GM21825 (cell line): ENCODE data around the gene GJC3.
"Not testable (repeated sequence)": the region's sequence is repeated elsewhere in the genome, so short reads cannot be mapped to it uniquely, and the experiment has no call there.

Experiments
- ATAC-seq: cut with Tn5 transposase; IDR thresholded peaks from one replicate; pipeline ENCODE4 v1.9.1; 2021; ENCODE audit warnings: mild to moderate bottlenecking, moderate library complexity; ENCODE audit not compliant: unreplicated experiment

Gene GJC3, protein sequence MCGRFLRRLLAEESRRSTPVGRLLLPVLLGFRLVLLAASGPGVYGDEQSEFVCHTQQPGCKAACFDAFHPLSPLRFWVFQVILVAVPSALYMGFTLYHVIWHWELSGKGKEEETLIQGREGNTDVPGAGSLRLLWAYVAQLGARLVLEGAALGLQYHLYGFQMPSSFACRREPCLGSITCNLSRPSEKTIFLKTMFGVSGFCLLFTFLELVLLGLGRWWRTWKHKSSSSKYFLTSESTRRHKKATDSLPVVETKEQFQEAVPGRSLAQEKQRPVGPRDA

DNA sequence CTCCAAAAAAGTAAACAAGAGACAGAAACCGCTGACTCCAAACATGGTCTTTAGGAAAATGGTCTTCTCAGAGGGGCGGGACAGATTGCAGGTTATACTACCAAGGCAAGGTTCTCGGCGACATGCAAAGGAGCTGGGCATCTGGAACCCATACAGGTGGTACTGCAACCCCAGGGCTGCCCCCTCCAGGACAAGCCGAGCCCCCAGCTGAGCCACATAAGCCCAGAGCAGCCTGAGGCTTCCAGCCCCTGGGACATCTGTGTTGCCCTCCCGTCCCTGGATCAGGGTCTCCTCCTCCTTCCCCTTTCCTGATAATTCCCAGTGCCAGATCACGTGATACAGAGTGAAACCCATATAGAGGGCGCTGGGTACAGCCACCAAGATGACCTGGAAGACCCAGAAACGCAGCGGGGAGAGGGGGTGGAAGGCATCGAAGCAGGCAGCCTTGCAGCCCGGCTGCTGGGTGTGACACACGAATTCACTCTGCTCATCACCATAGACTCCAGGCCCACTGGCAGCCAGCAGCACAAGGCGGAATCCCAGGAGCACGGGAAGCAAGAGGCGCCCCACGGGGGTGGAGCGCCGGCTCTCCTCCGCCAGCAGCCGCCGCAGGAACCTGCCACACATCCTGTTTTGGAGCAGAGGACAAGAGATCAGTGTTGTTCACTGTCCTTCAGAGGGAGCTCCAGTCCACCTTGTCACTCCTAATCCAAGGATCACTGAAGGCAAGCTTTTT lies at the start of gene GJC3:
TSS of gene GJC3 (minus strand) at position 627 of the 736 bp plus-strand sequence. CDS start at position 627, 0 bp downstream.
- ATAC-seq = no peak

DNA sequence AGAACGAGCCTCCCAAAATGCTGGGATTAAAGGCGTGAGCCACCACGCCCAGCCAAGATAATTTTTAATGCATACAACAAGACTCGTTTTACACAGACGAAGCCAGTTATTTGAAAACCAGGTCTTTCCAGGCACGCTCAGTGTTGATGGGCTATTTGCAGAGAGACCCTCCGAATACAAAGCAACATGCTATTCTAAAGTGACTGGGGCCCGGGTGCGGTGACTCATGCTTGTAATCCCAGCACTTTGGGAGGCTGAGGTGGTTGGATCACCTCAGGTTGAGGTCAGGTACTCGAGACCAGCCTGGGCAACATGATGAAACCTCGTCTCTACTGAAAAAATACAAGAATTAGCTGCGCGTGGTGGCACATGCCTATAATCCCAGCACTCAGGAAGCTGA lies 47.2 kb upstream of the GJC3 start:
- no peak for ATAC-seq

DNA sequence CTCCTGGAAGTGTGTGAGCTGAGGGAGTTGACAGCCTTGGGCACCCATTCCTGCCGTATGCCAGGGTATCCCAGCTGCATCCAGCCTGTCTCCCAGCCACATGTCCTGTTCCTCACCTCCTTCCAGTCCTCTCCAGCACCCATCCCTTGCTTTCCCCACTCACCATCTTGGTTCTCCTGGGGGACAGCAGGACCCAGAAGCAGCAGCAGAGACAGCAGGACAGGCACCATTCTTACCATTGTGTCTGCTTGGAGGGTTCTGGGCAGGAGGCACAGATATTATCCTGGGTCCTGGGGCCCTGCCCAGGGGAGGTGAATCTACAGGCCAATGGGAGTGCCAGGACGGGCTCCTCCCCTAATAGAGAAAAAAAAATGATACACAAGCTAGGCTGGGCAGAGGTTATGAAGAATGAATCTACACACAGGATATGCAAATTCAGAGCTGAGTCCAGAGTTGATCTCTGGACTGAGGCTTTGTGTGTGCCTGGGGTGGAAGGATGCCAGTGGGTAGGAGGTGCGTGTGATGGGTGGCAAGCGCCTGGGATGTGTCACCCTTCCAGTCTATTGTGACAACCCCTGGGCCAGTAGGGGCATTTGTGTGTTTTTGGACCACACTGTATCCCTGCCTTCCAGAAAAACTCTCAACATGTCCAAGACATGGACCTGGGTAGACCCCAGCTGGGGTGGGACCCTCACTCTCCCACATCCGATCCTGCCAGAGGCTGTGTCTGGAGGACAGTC lies 46.5 kb upstream of the GJC3 start, which contains the start of gene AZGP1:
TSS of gene AZGP1 (minus strand) at position 250 of the 740 bp plus-strand sequence. CDS start at position 239, 11 bp downstream.
- no peak for ATAC-seq

DNA sequence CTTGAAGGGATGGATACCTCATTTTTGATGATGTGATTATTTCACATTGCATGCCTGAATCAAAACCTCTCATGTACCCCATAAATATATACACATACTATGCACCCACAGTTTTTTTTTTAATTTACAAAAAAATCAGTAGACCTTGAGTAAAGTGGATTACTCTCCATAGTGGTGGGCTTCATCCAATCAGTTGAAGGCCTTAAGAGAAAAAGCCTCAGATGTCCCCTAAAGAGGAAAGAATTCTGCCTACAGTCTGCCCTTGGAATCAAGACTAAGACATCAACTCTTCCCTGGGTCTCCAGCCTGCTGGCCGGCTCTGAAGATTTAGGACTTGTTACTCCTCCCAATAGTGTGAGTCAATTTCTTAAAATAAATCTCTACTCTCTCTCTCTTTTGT lies 45.3 kb upstream of the GJC3 start:
- no peak for ATAC-seq

DNA sequence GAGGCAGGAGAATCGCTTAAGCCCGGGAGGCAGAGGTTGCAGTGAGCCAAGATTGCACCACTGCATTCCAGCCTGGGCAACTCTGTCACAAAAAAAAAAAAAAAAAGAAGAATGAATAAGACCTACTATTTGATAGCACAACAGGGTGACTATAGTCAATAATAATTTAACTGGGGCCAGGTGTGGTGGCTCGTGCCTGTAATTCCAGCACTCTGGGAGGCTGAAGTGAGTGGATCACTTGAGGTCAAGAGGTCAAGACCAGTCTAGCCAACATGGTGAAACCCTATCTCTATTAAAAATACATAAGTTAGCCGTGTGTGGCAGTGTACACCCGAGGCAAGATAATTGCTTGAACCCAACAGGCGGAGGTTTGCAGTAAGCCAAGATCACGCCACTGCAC lies 44.4 kb upstream of the GJC3 start:
- ATAC-seq = not testable (repeated sequence)

DNA sequence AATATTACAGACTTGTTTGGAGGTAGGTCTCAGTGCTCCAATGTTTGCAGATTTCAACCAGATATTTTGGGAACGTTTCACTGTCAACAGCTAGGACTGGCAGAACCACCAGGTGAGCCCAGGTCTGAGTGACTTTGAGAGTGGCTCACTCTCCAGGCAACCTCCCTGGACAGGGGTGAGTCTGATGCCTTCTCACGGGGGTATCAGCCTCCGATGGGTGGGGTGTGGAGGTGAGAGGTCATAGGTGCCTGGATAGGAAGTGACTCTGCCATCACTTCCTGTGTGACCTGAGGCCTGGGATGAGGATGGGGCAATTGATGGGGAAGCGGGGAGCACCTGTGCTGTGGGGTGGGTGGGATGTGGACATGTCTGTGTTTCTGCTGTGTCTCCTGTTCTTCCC lies 41.8 kb upstream of the GJC3 start:
- ATAC-seq = no peak

DNA sequence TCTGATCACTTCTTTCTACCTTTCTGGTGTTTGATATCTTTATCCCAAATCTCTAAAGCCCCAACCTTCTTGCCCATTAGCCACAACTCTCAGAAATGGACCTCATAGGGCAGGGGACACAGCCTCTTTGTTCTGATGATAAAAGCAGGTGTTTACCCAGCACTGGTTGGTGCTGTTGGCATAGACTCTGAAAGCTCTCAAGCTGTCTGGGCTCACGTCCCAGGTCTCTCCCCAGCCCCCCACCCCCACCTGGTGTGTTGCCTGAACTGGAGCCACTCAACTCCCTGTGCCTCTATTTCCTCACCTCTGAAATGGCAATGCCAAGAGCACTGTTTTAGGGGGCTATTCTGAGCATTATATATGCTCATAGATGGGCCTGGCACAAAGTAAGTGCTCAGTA lies 40.4 kb upstream of the GJC3 start:
- not testable (repeated sequence) for ATAC-seq

DNA sequence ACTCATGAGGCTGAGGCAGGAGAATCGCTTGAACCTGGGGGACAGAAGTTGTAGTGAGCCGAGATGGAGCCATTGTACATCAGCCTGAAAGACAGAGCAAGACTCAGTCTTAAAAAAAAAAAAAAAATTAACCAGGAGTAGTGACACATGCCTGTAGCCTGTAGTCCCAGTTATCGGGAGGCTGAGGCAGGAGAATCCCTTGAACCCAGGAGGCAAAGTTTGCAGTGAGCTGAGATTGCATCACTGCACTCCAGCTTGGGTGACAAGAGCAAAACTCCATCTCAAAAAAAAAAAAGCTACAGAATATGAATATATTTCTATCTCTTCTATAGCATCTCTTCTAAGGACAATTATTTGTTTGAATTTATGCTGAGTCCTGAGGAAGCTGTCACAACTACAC lies 39.9 kb upstream of the GJC3 start:
- no peak for ATAC-seq

DNA sequence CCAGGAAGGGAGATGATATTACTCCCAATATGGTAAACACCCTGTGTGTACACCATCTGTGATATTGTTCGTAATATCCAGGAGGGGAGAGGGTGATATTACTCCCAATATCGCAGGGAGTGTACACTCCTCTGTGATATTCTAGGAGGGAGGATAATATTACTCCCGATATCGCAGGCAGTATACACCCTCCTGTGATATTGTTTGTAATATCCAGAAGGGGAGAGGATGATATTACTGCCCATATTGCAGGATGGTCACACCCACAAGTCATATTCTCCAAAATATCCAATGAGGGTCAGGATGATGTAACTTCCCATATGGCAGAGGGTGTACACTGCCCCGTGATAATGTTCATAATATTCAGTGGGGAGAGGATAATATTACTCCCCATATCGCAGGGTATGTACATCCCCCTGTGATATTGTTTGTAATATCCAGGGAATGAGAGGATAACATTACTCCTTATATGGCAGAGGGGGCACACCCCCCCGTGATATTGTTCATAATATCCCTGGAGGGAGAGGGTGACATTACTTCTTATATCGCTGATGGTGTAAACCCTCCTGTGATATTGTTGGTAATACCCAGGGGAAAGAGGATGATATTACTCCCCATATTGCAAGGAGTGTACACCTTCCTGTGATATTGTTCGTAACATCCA lies 29.3 kb upstream of the GJC3 start:
- no peak for ATAC-seq

DNA sequence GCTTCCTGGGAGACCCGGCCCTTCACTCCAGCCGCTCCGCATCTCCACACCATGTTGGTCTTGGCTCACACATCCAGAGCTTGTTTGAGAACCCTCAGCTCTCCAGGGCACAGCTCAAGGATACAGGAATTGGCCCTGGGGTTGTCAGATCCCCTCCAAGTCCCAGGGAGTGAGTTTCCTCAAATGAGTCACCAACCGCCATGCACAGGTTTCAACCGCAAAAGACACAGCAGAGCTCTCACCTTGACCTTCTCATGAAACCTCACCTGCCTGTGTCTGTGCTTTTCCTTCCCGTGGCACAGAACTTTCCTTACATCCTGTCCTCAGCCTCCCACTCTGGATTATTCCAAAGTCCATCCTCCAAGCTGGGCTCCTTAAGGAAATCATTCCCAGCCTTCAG lies 25.8 kb upstream of the GJC3 start:
- ATAC-seq = no peak

DNA sequence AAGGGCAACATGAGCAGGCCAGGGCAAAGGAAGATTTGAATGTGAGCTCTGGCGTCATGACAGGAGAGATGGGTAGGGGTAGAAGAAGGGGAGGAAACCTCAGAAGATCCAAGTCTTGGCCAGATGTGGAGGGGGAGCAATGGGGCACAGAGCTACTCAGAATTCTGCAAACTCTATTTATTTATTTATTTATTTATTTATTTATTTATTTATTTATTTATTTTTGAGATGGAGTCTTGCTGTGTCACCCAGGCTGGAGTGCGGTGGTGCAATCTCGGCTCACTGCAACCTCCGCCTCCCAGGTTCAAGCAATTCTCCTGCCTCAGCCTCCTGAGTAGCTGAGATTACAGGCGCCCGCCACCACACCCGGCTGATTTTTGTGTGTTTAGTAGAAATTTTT lies 25.2 kb upstream of the GJC3 start:
- ATAC-seq = not testable (repeated sequence)

DNA sequence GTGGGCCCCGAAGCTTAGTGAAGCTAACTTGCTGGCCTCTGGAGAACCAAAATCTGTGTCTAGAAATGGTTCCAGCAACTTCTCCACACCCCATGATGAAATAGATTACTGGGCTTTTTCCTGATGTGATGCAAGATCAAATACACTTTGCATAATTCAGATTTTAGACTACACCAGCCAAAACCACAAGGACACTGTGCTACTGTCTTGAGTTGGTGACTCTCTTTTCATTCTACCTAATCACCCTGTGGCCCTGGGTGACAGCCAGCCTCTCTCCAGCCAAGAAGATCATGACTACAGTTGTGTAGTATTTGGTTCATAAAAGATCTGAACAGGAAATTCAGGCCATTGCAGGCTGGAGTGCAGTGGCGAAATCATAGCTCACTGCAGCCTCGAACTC lies 24.2 kb upstream of the GJC3 start:
- ATAC-seq = no peak

DNA sequence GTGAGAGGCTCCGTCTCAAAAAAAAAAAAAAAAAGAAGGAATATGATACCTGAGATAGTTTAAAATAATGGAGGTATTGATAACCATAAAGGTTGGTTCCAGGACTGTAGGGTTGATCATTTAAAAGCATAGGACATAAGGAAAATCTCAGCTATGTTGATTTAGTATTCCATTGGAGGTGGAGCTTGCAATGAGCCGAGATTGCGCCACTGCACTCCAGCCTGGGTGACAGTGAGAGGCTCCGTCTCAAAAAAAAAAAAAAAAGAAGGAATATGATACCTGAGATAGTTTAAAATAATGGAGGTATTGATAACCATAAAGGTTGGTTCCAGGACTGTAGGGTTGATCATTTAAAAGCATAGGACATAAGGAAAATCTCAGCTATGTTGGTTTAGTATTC lies 23.2 kb upstream of the GJC3 start:
- ATAC-seq = not testable (repeated sequence)

DNA sequence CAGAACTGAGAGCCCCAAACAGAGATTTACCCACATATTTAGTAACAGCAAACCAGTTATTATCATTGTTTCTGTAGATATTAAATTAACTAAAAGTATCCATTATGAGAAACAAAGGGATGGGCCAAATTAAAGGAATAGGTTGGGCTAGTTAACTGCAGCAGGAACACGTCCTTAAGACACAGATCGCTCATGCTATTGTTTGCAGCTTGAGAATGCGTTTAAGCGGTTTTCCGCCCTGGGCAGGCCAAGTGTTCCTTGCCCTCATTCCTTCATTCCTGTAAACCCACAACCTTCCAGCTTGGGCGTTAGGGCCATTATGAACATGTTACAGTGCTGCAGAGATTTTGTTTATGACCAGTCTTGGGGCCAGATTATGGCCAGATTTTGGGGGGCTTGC lies 21.4 kb upstream of the GJC3 start:
- not testable (repeated sequence) for ATAC-seq

DNA sequence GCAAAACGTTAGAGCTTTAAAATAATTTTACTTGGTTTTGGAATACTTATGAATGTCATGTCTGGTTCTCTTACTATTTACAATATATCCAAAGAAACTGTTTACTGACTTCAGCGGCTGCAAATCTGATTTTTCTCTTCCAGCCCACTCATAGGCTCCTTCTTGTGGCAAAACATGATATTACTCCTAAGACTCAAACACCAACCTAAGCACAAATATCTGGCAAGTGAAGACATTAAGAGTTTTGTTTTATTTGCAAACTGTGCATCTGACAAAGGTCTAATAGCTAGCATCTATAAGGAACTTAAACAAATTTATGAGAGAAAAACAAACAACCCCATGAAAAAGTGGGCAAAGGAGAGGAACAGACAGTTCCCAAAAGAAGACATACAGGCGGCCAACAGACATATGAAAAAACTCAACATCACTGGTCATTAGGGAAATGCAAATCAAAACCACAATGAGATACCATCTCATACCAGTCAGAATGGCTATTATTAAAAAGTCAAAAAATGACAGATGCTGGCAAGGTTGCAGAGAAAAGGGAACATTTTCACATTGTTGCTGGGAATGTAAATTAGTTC lies 20.3 kb upstream of the GJC3 start:
- no peak for ATAC-seq

DNA sequence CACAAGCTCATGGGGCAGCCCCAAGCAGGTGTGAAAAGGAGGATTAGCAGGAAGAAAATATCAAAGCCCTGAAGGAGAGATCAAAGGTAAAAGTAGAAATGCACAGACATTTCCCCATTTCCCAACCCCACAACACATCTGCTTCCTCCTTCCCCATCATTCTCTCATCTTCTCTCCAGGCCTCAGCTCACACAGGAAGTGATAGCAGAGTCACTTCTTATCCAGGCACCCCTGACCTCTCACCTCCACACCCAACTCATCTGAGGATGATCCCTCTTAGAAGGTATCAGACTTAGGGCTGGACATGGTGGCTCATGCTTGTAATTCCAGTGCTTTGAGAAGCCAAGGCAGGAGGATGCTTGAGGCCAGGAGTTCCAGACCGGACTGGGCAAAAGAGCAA lies 18.2 kb upstream of the GJC3 start:
- no peak for ATAC-seq

DNA sequence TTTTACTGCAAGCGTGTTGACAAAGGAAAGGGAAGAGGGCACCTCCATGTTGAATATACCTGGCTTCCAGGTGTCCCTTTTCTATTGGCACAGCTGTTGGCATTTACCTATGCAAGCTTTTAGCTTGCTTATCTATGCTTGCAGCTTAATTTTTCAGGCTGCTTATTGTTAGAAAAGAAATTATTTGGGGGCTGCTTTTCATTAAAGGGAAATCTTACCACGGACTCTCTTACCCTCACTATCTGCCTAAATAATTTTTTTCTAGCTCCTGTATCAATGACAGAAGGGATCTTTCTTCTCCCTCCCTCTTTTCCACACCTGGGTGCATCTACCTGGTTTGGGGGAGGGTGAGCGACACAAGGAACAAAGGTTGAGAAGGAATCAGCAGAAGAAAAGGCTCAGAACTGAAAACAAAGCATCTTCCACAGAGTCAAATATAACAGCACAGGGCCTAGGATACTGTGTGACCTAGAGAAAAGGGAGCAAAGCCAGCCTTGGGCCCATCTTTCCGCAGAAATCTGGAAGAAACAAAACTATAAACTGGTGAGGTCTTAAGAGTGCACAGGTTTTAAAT lies 15.2 kb upstream of the GJC3 start:
- no peak for ATAC-seq

DNA sequence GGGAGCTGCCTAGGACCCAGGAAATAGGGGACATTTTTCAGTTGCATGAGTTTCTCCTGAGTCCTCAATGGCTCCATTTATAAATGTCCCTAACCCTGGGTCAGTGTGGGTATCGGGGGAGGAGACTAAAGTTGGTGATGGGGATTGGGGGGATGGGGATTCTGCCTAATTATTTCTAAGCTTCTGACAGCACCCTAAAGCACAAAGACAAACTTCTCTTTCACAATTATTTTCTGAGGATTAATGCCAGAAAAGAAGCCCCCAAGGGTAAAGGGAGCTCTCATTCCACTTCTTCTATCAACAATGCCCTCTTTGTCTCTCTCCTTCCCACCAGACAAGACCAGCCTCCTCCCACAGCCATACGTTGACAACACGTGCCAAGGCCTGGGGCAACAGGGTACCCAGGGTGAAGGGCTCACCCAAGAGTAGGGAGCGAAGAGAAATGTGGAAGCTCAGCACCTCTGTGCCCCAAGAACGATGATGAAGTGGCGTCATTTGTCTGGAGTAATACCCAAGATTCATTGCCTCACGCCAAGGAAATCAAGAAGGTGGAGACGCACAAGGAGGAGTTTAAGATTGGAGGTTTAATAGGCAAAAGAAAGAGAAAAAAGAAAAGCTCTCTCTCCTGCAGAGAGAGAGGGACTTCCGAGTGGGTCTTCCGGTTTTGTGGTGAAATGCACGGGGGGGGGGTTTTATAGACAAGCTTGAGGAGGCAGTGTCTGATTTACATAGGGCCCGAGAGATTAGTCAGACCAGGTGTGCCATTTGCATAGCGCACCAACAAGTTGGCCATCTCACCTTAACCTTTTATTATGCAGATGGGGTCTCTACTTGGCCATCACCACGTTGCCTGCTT lies 14.4 kb upstream of the GJC3 start:
- no peak for ATAC-seq

DNA sequence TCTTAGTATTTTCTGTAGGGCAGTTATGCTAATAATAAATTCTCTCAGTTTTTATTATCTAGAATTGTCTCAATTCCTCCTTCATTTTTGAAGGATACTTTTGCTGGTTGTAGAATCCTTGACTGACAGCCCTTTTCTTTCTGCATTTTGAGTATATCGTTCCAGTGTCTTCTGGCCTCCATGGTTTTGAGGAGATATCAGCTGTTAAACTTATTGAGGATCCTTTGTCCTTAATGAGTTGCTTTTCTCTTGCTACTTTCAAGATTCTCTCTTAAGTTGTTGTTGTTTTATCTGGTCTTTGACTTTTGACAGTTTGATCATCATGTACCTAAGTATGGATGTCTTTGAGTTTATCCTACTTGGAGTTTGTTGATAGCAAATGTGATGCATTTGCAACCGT lies 8.9 kb upstream of the GJC3 start:
- no peak for ATAC-seq

DNA sequence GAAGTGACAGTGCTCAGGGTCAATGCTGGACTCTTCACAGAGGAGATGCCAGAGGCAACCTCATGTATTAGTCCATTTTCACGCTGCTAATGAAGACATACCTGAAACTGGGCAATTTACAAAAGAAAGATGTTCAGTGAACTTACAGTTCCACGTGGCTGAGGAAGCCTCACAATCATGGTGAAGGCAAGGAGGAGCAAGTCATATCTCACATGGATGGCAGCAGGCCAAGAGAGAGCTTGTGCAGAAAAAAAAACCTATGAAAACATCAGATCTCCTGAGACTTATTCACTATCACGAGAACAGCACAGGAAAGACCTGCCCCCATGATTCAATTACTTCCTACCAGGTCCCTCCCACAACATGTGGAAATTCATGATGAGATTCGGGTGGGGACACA lies 5.6 kb upstream of the GJC3 start:
- not testable (repeated sequence) for ATAC-seq
